Fibroblast of lung (primary cell): ENCODE results near the gene AGPAT4.

ENCODE experiments used
- EZH2 ChIP-seq: IDR thresholded peaks from 2 replicates; pipeline ENCODE4 v1.5.1; 2012; ENCODE audit warnings: low read length, control low read depth, mild to moderate bottlenecking; ENCODE audit errors: missing control alignments
- TF ChIP-seq, protein P1 (sequence below), 2 donors: IDR thresholded peaks in 1 of 2; conservative IDR thresholded peaks in 1 of 2; 1 replicate in 1 of 2; 2 replicates in 1 of 2; pipeline ENCODE4 v1.5.1; 2011 to 2012; ENCODE audit warnings: low read length in 2 of 2, control low read depth in 1 of 2, inconsistent platforms in 1 of 2, low read depth in 1 of 2, mild to moderate bottlenecking in 1 of 2

DNA sequence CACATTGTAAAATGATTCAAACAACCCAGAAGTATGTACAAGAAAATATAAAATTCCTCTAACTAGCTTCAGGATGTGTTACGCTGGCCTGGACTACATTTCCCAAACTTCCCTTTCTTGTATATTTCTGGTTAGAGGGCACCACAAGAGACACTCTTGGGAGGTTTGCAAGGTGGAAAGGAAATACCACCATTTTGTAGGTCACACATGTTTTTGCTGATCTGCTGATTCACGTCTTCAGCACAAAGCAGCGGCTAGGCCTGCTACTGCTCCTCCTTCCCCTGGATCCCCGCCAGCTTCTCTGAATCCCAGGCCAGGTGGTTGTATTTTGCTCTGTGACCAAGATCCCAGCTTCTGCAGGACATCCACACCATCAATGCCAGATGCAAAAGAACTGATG, 104.2 kb downstream of the AGPAT4 start:
- TF ChIP-seq, protein P1, sequence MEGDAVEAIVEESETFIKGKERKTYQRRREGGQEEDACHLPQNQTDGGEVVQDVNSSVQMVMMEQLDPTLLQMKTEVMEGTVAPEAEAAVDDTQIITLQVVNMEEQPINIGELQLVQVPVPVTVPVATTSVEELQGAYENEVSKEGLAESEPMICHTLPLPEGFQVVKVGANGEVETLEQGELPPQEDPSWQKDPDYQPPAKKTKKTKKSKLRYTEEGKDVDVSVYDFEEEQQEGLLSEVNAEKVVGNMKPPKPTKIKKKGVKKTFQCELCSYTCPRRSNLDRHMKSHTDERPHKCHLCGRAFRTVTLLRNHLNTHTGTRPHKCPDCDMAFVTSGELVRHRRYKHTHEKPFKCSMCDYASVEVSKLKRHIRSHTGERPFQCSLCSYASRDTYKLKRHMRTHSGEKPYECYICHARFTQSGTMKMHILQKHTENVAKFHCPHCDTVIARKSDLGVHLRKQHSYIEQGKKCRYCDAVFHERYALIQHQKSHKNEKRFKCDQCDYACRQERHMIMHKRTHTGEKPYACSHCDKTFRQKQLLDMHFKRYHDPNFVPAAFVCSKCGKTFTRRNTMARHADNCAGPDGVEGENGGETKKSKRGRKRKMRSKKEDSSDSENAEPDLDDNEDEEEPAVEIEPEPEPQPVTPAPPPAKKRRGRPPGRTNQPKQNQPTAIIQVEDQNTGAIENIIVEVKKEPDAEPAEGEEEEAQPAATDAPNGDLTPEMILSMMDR (conservative IDR thresholded peaks at IDR 0.05 in 1 of 2, IDR thresholded peaks at IDR 0.05 in 1 of 2; ENCODE audit: low read depth in 1 of 2, low read length in 2 of 2), result no peak
- TF ChIP-seq EZH2, result no peak
